Measurements from ENCODE around the gene PTGFRN. TPM values are rescaled to one million over a fixed set of nuclear protein-coding genes. Genes with fewer than 3 reads are reported as not detected.

The PTGFRN gene
- total RNA-seq, 4 donors from 2014 or later = 40.6 to 68.7 (median 56.0) TPM

DNA sequence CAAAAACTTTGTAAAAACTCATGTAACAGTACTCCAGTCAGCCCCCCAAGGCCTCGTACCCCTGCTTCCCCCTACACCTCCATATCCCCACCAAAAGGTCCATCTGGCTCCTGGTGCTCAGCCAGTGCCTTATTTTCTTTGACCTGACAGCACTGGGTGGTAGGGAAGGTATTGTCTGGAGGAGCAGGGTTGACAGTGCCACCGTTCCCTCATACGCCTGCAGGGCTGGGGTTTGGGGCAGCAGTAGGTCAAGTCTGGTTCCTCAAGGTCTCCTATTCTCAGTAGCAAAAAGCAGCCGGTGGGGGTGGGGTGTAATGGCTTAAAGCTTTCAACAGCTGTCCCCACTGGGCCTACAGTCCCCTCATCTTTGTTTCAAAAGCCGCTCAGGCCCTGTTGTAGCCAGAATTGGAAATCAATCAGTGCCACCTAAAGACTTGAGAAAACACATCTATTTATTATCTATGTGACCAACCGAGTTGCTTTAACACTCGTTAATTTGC, 125.1 kb downstream of the PTGFRN start:
- no peak for DNase-seq
- Histone ChIP-seq H3K27ac (no peak overlapping the region), H3K36me3 (no peaks in the 10 kb centered on the region), H3K4me1 (no peaks in the 10 kb centered on the region), H3K27me3 (no peaks in the 10 kb centered on the region), H3K9me3 (no peaks in the 10 kb centered on the region), H3K4me3 (no peak overlapping the region)
- WGBS, 2 donors = 85 to 93% methylated on average over 4 to 7 of the region's 7 CpGs
- intact Hi-C loops (cut with DNase I) = no loop called here
- no peak for TF ChIP-seq POLR2A (IDR thresholded peaks at IDR 0.05)
- TF ChIP-seq, protein P1, sequence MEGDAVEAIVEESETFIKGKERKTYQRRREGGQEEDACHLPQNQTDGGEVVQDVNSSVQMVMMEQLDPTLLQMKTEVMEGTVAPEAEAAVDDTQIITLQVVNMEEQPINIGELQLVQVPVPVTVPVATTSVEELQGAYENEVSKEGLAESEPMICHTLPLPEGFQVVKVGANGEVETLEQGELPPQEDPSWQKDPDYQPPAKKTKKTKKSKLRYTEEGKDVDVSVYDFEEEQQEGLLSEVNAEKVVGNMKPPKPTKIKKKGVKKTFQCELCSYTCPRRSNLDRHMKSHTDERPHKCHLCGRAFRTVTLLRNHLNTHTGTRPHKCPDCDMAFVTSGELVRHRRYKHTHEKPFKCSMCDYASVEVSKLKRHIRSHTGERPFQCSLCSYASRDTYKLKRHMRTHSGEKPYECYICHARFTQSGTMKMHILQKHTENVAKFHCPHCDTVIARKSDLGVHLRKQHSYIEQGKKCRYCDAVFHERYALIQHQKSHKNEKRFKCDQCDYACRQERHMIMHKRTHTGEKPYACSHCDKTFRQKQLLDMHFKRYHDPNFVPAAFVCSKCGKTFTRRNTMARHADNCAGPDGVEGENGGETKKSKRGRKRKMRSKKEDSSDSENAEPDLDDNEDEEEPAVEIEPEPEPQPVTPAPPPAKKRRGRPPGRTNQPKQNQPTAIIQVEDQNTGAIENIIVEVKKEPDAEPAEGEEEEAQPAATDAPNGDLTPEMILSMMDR (IDR thresholded peaks at IDR 0.05) = no peak

DNA sequence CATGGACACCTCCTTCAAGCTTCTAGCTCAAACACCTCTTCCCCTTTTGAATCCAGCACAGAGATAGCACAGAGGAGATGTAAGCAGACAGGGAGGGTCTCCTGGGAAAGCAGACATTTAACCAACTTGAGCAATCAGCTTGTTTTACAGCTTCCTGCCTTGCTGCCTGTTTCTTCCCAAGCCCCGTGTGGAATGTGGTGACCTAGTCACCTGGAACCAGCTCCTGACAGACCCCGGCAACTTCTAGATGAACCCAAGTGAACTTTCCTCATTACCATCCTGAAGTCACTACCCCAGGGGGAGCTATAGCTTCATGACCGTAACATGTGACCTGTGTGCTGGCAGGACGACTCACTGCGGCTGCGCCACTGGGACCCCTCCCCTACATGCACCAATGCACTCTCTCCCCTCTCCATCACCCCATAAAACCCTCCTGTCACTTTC, 126.3 kb downstream of the PTGFRN start:
- Histone ChIP-seq H3K4me3 (no peak overlapping the region), H3K27ac (no peak overlapping the region), H3K27me3 (no peaks in the 10 kb centered on the region), H3K9me3 (no peaks in the 10 kb centered on the region), H3K4me1 (no peaks in the 10 kb centered on the region), H3K36me3 (no peaks in the 10 kb centered on the region)
- no peak for DNase-seq
- intact Hi-C loops (cut with DNase I) = no loop called here
- no peak for TF ChIP-seq POLR2A (IDR thresholded peaks at IDR 0.05)
- TF ChIP-seq, protein P1 (IDR thresholded peaks at IDR 0.05) = no peak
- 73 to 93% methylated on average over 4 to 6 of the region's 6 CpGs for WGBS, 2 donors

DNA sequence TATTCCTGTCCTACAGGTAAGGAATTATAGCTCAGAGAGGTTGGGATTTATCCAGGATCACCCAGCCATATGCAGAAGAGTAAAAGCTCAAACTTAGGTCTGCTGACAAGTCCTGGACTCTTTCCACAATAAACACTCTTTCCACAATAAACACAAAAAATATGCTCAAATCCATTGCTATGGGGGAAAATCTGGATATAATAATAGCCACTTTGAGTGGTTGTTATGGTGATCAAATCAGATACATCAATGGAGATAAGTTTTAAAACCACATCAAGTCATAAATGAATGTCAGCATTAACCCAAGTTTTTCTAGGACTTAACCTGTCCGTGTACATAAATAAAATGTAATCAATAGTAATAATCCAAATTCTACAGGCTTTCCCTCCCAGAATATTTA, 128.1 kb downstream of the PTGFRN start:
- no peak for TF ChIP-seq POLR2A (IDR thresholded peaks at IDR 0.05)
- TF ChIP-seq, protein P1 (IDR thresholded peaks at IDR 0.05) = no peak
- DNase-seq = no peak
- intact Hi-C loops (cut with DNase I) = no loop called here
- Histone ChIP-seq H3K27me3 (no peaks in the 10 kb centered on the region), H3K36me3 (no peaks in the 10 kb centered on the region), H3K9me3 (no peaks in the 10 kb centered on the region), H3K27ac (no peak overlapping the region), H3K4me3 (no peak overlapping the region), H3K4me1 (no peaks in the 10 kb centered on the region)
- WGBS, 2 donors = 67 to 81% methylated on average over 1 of the region's 1 CpG

DNA sequence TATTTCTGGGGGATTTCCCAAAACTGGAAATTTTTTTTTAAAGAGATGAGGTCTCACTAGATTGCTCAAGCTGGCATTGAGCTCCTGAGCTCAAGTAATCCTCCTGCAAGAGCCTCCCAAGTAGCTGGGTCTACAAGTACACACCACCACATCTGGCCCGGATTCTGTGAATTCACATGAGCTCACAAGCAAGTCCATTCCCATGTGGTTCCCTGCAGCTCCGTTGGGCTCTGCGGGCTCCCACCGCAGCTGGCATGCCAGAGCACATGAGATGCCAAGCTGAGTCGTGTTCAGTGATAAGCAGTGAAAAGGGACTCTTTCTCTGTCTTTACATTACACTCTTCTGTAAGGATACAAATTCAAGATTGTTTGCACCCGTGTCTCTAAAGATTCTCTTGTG, 128.5 kb downstream of the PTGFRN start:
- no peak overlapping the region for H3K4me3 ChIP-seq

More for the DNA sequence above, 128.5 kb downstream of the PTGFRN start:
- H3K4me1 ChIP-seq = no peaks in the 10 kb centered on the region
- WGBS, 2 donors = 83% methylated on average over 6 of the region's 6 CpGs
- no peaks in the 10 kb centered on the region for H3K27me3 ChIP-seq
- no peak for TF ChIP-seq POLR2A (IDR thresholded peaks at IDR 0.05)
- no peak for DNase-seq
- intact Hi-C loops (cut with DNase I) = no loop called here
- H3K9me3 ChIP-seq = no peaks in the 10 kb centered on the region
- no peak overlapping the region for H3K27ac ChIP-seq
- no peaks in the 10 kb centered on the region for H3K36me3 ChIP-seq

Small RNA genes within 50 kb of the gene (small RNA-seq; reads per million reads assigned to genes)
- 0 reads per million in 4 donors for gene RNA5SP55

Other genes with a start within 250 kb of the PTGFRN start
- gene IGSF3, start 242.2 kb upstream of the PTGFRN start, total RNA-seq = 10 to 100 TPM; 42.2 to 60.0 (median 55.4) TPM
- 10 to 100 TPM in 1 of 4 donors, 1 to 10 TPM in 3; 2.1 to 14.7 (median 5.1) TPM for gene CD2, start 155.5 kb upstream of the PTGFRN start, total RNA-seq
- 1 to 10 TPM in 3 of 4 donors, under 1 TPM in 1; 0.42 to 3.4 (median 2.2) TPM for gene CD101, start 91.8 kb downstream of the PTGFRN start, total RNA-seq
- 10 to 100 TPM in 3 of 4 donors, 1 to 10 TPM in 1; 7.2 to 24.2 (median 19.2) TPM for gene TTF2, start 150.4 kb downstream of the PTGFRN start, total RNA-seq
- gene TRIM45, start 211.8 kb downstream of the PTGFRN start, total RNA-seq = 1 to 10 TPM in 1 of 4 donors, under 1 TPM in 3; 0.38 to 1.1 (median 0.60) TPM

Measured in esophagus squamous epithelium (tissue), 5 donors.